Activated effector memory CD4-positive, alpha-beta T cell treated with anti-CD3 and anti-CD28 coated beads, Interleukin-2, amount 50 U/mL, for 16 hours (primary cell): Measurements from ENCODE around the gene EPN2.

Experiments
- DNase-seq: peaks from one replicate; pipeline ENCODE4 v3.0.0-alpha.2; 2020

EPN2 gene

GRCh38 chr17:19332371-19333131 lies 95.4 kb downstream of the EPN2 start:
- DNase-seq: peak; percentile 64

- DNase-seq: peak; percentile 54
Observed at GRCh38 chr17:19333132-19333440, 95.9 kb downstream of the EPN2 start.

GRCh38 chr17:19333736-19334290 lies 96.6 kb downstream of the EPN2 start:
- DNase-seq: peak; percentile 49

- no peak for DNase-seq
Observed at GRCh38 chr17:19334331-19334730, 97.2 kb downstream of the EPN2 start.

- DNase-seq: peak; percentile 59
Observed at GRCh38 chr17:19335951-19336631, 98.9 kb downstream of the EPN2 start.

- peak; percentile 60 for DNase-seq
Observed at GRCh38 chr17:19336938-19337711, 100.0 kb downstream of the EPN2 start.

- no peak for DNase-seq
Observed at GRCh38 chr17:19337712-19338023, 100.5 kb downstream of the EPN2 start.

- DNase-seq: peak; percentile 86
Observed at GRCh38 chr17:19338031-19338990, 101.1 kb downstream of the EPN2 start.

GRCh38 chr17:19339341-19339815 lies 102.2 kb downstream of the EPN2 start:
- no peak for DNase-seq

- DNase-seq: peak; percentile 43
Observed at GRCh38 chr17:19341211-19341631, 104.1 kb downstream of the EPN2 start.

- peak; percentile 43 for DNase-seq
Observed at GRCh38 chr17:19341641-19342610, 104.8 kb downstream of the EPN2 start.

- peak; percentile 54 for DNase-seq
Observed at GRCh38 chr17:19342611-19343255, 105.6 kb downstream of the EPN2 start.

- peak; percentile 48 for DNase-seq
Observed at GRCh38 chr17:19343256-19343630, 106.1 kb downstream of the EPN2 start.

- DNase-seq: peak; percentile 53
Observed at GRCh38 chr17:19343671-19344151, 106.5 kb downstream of the EPN2 start.

GRCh38 chr17:19344311-19345066 lies 107.3 kb downstream of the EPN2 start:
- DNase-seq: peak; percentile 59

GRCh38 chr17:19345067-19345460 lies 107.9 kb downstream of the EPN2 start:
- peak; percentile 50 for DNase-seq

GRCh38 chr17:19345486-19346350 lies 108.6 kb downstream of the EPN2 start:
- DNase-seq: peak; percentile 42
